Measurements from ENCODE around the gene PCED1B. TPM values are rescaled to one million over a fixed set of nuclear protein-coding genes. Genes with fewer than 3 reads are reported as not detected.
"Not testable (repeated sequence)": the region's sequence is repeated elsewhere in the genome, so short reads cannot be mapped to it uniquely, and the experiment has no call there.

PCED1B gene
- total and polyA plus RNA-seq, 2 experiments from 2014 or later: 0.45 to 0.80 TPM

GRCh38 chr12:47274760-47275159 lies 195.3 kb downstream of the PCED1B start:
- no peaks in the 10 kb centered on the region for H3K9me3 ChIP-seq (ENCODE audit: low read depth)
- TF ChIP-seq CTCF (IDR thresholded peaks at IDR 0.05; ENCODE audit: low read depth, low read length): no peak
- H3K27ac ChIP-seq: no peak overlapping the region
- H3K27me3 ChIP-seq: no peaks in the 10 kb centered on the region
- DNase-seq (ENCODE audit: low read depth in 1 of 2, low spot score in 1 of 2): no peak
- H3K36me3 ChIP-seq: no peaks in the 10 kb centered on the region
- no peaks in the 10 kb centered on the region for H3K4me1 ChIP-seq (ENCODE audit: low read depth)
- H3K4me3 ChIP-seq: no peak overlapping the region

- Histone ChIP-seq H3K36me3 (no peaks in the 10 kb centered on the region), H3K27ac (no peak overlapping the region), H3K4me3 (no peak overlapping the region), H3K9me3 (ENCODE audit: low read depth) (no peaks in the 10 kb centered on the region), H3K27me3 (no peaks in the 10 kb centered on the region), H3K4me1 (ENCODE audit: low read depth) (no peaks in the 10 kb centered on the region)
- no peak for DNase-seq (ENCODE audit: low read depth in 1 of 2, low spot score in 1 of 2)
- TF ChIP-seq CTCF (IDR thresholded peaks at IDR 0.05; ENCODE audit: low read depth, low read length): no peak
Measured at GRCh38 chr12:47276253-47276620, 196.8 kb downstream of the PCED1B start.

- Histone ChIP-seq H3K4me3 (no peak overlapping the region), H3K4me1 (ENCODE audit: low read depth) (no peaks in the 10 kb centered on the region), H3K27ac (no peak overlapping the region), H3K36me3 (no peaks in the 10 kb centered on the region), H3K9me3 (ENCODE audit: low read depth) (no peaks in the 10 kb centered on the region), H3K27me3 (no peaks in the 10 kb centered on the region)
- DNase-seq (ENCODE audit: low read depth in 1 of 2, low spot score in 1 of 2): peak in 1 of 2 donors; percentile 88
- TF ChIP-seq CTCF (IDR thresholded peaks at IDR 0.05; ENCODE audit: low read depth, low read length): no peak
Measured at GRCh38 chr12:47276621-47277309, 197.3 kb downstream of the PCED1B start.

- no peak for TF ChIP-seq CTCF (IDR thresholded peaks at IDR 0.05; ENCODE audit: low read depth, low read length)
Measured at GRCh38 chr12:47277972-47278448, 198.6 kb downstream of the PCED1B start.

GRCh38 chr12:47279758-47280157 lies 200.3 kb downstream of the PCED1B start:
- not testable (repeated sequence) for H3K27me3 ChIP-seq; H3K4me1 ChIP-seq (ENCODE audit: low read depth); H3K4me3 ChIP-seq; H3K9me3 ChIP-seq (ENCODE audit: low read depth); H3K36me3 ChIP-seq; DNase-seq (ENCODE audit: low read depth in 1 of 2, low spot score in 1 of 2); H3K27ac ChIP-seq

More at GRCh38 chr12:47277972-47278448, 198.6 kb downstream of the PCED1B start:
- Histone ChIP-seq H3K9me3 (ENCODE audit: low read depth) (no peaks in the 10 kb centered on the region), H3K4me3 (no peak overlapping the region), H3K36me3 (no peaks in the 10 kb centered on the region), H3K27me3 (no peaks in the 10 kb centered on the region), H3K4me1 (ENCODE audit: low read depth) (no peaks in the 10 kb centered on the region), H3K27ac (no peak overlapping the region)
- peak in 1 of 2 donors; percentile 94 for DNase-seq (ENCODE audit: low read depth in 1 of 2, low spot score in 1 of 2)

GRCh38 chr12:47280543-47281300 lies 201.3 kb downstream of the PCED1B start:
- no peaks in the 10 kb centered on the region for H3K9me3 ChIP-seq (ENCODE audit: low read depth)
- no peak overlapping the region for H3K4me3 ChIP-seq
- H3K36me3 ChIP-seq: no peaks in the 10 kb centered on the region
- DNase-seq (ENCODE audit: low read depth in 1 of 2, low spot score in 1 of 2): no peak
- H3K27me3 ChIP-seq: no peaks in the 10 kb centered on the region
- H3K27ac ChIP-seq: no peak overlapping the region
- H3K4me1 ChIP-seq (ENCODE audit: low read depth): no peaks in the 10 kb centered on the region
- no peak for TF ChIP-seq CTCF (IDR thresholded peaks at IDR 0.05; ENCODE audit: low read depth, low read length)

All from cardiac muscle cell (in vitro differentiated cells and primary cell).